ENCODE results near the gene HPDL. TPM values are rescaled to one million over a fixed set of nuclear protein-coding genes. Genes with fewer than 3 reads are reported as not detected.

HPDL gene
- total and polyA plus RNA-seq, 10 of the 15 experiments (the other 5 are each of a cell fraction or from before 2014, with no cell fraction given) = 1.3 to 75.5 (median 31.8) TPM

- TF ChIP-seq PBX3 (IDR thresholded peaks at IDR 0.05; ENCODE audit: insufficient replicate concordance, low read depth, low read length) (no peak), GATAD2B (conservative IDR thresholded peaks at IDR 0.05; ENCODE audit: low read depth) (no peak), SMARCA5 (IDR thresholded peaks at IDR 0.05) (no peak), SKIL (IDR thresholded peaks at IDR 0.05; ENCODE audit: low read depth, poor library complexity, severe bottlenecking) (peak; percentile 50), ZSCAN29 (IDR thresholded peaks at IDR 0.05) (no peak), MEF2A (IDR thresholded peaks at IDR 0.05; ENCODE audit: insufficient read depth, low read depth, low read length) (0 out of 2 replicates have a peak, but pooled peaks have one; percentile 40), KAT2A (conservative IDR thresholded peaks at IDR 0.05; ENCODE audit: control insufficient read depth, low read depth, low read length) (no peak), HDGF (IDR thresholded peaks at IDR 0.05) (no peak), SUZ12 (IDR thresholded peaks at IDR 0.05; ENCODE audit: unreplicated experiment) (no peak), RFX5 (IDR thresholded peaks at IDR 0.05; ENCODE audit: low read depth, low read length) (no peak), POU2F2 (IDR thresholded peaks at IDR 0.05; ENCODE audit: borderline replicate concordance, low read depth, low read length) (no peak), NKRF (conservative IDR thresholded peaks at IDR 0.05) (no peak), YY1 (IDR thresholded peaks at IDR 0.05; ENCODE audit: low read depth, low read length) (peak; percentile 21; the same call in 1 of the 2 replicates), RUNX3 (IDR thresholded peaks at IDR 0.05; ENCODE audit: low read length) (peak; percentile 12; the same call in 1 of the 2 replicates), NBN (IDR thresholded peaks at IDR 0.05) (no peak), JUND (IDR thresholded peaks at IDR 0.05; ENCODE audit: low read depth, low read length) (no peak), CHD4 (IDR thresholded peaks at IDR 0.05) (no peak), TCF12 (IDR thresholded peaks at IDR 0.05; ENCODE audit: low read depth, low read length) (no peak), EED (IDR thresholded peaks at IDR 0.05; ENCODE audit: low read depth) (no peak), PML (IDR thresholded peaks at IDR 0.05; ENCODE audit: low read length) (no peak)
- TF ChIP-seq, protein P1, sequence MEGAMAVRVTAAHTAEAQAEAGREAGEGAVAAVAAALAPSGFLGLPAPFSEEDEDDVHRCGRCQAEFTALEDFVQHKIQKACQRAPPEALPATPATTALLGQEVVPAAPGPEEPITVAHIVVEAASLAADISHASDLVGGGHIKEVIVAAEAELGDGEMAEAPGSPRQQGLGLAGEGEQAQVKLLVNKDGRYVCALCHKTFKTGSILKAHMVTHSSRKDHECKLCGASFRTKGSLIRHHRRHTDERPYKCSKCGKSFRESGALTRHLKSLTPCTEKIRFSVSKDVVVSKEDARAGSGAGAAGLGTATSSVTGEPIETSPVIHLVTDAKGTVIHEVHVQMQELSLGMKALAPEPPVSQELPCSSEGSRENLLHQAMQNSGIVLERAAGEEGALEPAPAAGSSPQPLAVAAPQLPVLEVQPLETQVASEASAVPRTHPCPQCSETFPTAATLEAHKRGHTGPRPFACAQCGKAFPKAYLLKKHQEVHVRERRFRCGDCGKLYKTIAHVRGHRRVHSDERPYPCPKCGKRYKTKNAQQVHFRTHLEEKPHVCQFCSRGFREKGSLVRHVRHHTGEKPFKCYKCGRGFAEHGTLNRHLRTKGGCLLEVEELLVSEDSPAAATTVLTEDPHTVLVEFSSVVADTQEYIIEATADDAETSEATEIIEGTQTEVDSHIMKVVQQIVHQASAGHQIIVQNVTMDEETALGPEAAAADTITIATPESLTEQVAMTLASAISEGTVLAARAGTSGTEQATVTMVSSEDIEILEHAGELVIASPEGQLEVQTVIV (IDR thresholded peaks at IDR 0.05; ENCODE audit: borderline replicate concordance, partially characterized antibody) = no peak
- TF ChIP-seq, protein P2, sequence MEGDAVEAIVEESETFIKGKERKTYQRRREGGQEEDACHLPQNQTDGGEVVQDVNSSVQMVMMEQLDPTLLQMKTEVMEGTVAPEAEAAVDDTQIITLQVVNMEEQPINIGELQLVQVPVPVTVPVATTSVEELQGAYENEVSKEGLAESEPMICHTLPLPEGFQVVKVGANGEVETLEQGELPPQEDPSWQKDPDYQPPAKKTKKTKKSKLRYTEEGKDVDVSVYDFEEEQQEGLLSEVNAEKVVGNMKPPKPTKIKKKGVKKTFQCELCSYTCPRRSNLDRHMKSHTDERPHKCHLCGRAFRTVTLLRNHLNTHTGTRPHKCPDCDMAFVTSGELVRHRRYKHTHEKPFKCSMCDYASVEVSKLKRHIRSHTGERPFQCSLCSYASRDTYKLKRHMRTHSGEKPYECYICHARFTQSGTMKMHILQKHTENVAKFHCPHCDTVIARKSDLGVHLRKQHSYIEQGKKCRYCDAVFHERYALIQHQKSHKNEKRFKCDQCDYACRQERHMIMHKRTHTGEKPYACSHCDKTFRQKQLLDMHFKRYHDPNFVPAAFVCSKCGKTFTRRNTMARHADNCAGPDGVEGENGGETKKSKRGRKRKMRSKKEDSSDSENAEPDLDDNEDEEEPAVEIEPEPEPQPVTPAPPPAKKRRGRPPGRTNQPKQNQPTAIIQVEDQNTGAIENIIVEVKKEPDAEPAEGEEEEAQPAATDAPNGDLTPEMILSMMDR (IDR thresholded peaks at IDR 0.05 in 2 of 3, conservative IDR thresholded peaks at IDR 0.05 in 1 of 3; ENCODE audit: control insufficient read depth in 2 of 3, extremely low read depth in 1 of 3, insufficient read depth in 1 of 3, low read depth in 3 of 3, low read length in 3 of 3) = peak; percentile 49 to 78 (median 59); a peak in 5 of 6 replicates
These were observed 33.3 kb downstream of the HPDL start (continued) for GRCh38 chr1:45359882-45360513.
